Calu3 (cell line): ENCODE data around the gene PLEKHA7. TPM values are rescaled to one million over a fixed set of nuclear protein-coding genes. Genes with fewer than 3 reads are reported as not detected.

ENCODE experiments used
- BruUV-seq: library from RNA; stranded (reverse); fragments of 400-500 nt; replicated peaks from 2 replicates; lab custom pipeline; 2021; lab: Mats Ljungman, UMichigan
- CTCF ChIA-PET: fragments of 300-600 bp; sonication (Branson Sonifier 250); formaldehyde crosslinking; loops from one replicate; lab custom pipeline; 2022; ENCODE audit warnings: antibody characterized with exemption; lab: Charles Lee
- DNase-seq: peaks from one replicate; pipeline ENCODE4 v3.0.0; 2022
- H3K27ac Mint-ChIP-seq: one replicate; pipeline ENCODE4 v1.8.0; 2022; ENCODE audit warnings: mixed read lengths; ENCODE audit not compliant: unreplicated experiment
- H3K27me3 Mint-ChIP-seq: one replicate; pipeline ENCODE4 v1.8.0; 2022; ENCODE audit warnings: mixed read lengths; ENCODE audit not compliant: unreplicated experiment
- H3K36me3 Mint-ChIP-seq: one replicate; pipeline ENCODE4 v1.8.0; 2022; ENCODE audit warnings: mild to moderate bottlenecking, moderate library complexity, mixed read lengths; ENCODE audit not compliant: insufficient read depth, unreplicated experiment
- H3K4me1 Mint-ChIP-seq: one replicate; pipeline ENCODE4 v1.8.0; 2022; ENCODE audit warnings: mild to moderate bottlenecking, low read depth, mixed read lengths; ENCODE audit not compliant: unreplicated experiment
- H3K4me3 Mint-ChIP-seq: one replicate; pipeline ENCODE4 v1.8.0; 2022; ENCODE audit warnings: mild to moderate bottlenecking, low read depth, moderate library complexity, mixed read lengths; ENCODE audit not compliant: unreplicated experiment
- H3K9me3 Mint-ChIP-seq: one replicate; pipeline ENCODE4 v1.8.0; 2022; ENCODE audit warnings: low read depth, mixed read lengths; ENCODE audit not compliant: unreplicated experiment
- CTCF ChIP-seq: fragments of 200-600 bp; IDR thresholded peaks from one replicate; pipeline ENCODE4 v1.8.0; 2022; ENCODE audit warnings: antibody characterized with exemption; ENCODE audit not compliant: unreplicated experiment
- intact Hi-C: fragments of 100-400 bp; cut with micrococcal nuclease; formaldehyde crosslinking; loops from one replicate; pipeline ENCODE4 v1.10.0; 2022; ENCODE audit not compliant: unreplicated experiment
- total RNA-seq: library from RNA; stranded (reverse); gene quantifications from 2 replicates; pipeline ENCODE4 v1.2.3, GENCODE V29; 2022

Gene PLEKHA7
- total RNA-seq, 1 experiment from 2014 or later, result 138 TPM

DNA sequence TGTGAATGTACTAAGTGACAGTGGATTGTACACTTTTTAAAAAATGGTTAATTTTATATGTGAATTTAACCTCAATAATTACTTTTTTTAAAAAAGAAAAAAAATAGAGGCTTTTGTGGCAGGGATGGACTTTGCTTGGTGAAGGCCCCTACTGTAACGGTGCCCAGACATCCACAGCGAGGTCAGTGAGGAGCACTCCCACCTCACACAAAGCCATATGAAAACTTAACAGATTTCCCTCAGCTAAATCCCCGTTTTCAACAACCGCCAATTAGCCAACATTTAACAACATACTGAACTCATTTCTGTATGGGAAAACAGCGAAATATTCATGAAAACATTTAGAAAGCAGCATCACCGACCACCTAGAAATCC is 276.4 kb downstream of the PLEKHA7 start:
- TSS peak; percentile 96 for BruUV-seq
- peaks cover 17% of the 10 kb centered on the region for H3K4me1 Mint-ChIP-seq
- no peaks in the 10 kb centered on the region for H3K27me3 Mint-ChIP-seq
- no peaks in the 10 kb centered on the region for H3K9me3 Mint-ChIP-seq
- TF ChIP-seq CTCF, result no peak
- no peak overlapping the region for H3K27ac Mint-ChIP-seq
- H3K4me3 Mint-ChIP-seq, result no peak overlapping the region
- DNase-seq, result no peak
- H3K36me3 Mint-ChIP-seq, result peaks cover 6% of the 10 kb centered on the region
- intact Hi-C loops, result loop anchor here (1.0 to 2.0 kb wide), 2 partner anchors 68 to 105 kb away; no protein-coding TSS in a partner anchor
- CTCF ChIA-PET, result interaction anchor here (3.1 kb wide), 1 partner anchor 106 kb away, joined by 13 read pairs; no protein-coding TSS in a partner anchor

Other genes starting within 250 kb of the PLEKHA7 start
- gene RPS13, start 63.3 kb upstream of the PLEKHA7 start, total RNA-seq, result 711 and 742 TPM in 2 replicates
- gene PIK3C2A, start 193.6 kb upstream of the PLEKHA7 start, total RNA-seq, result 70.2 and 75.9 TPM in 2 replicates